Renal cortical epithelial cell (primary cell): ENCODE results near the gene TRPM3. TPM values are rescaled to one million over a fixed set of nuclear protein-coding genes. Genes with fewer than 3 reads are reported as not detected.
A peak's percentile ranks its signal among the peaks of the same experiment; 100 is the strongest.
"Not testable (repeated sequence)": the region's sequence is repeated elsewhere in the genome, so short reads cannot be mapped to it uniquely, and the experiment has no call there.

ENCODE experiments used
- DNase-seq: peaks from one replicate; pipeline ENCODE4 v3.0.0-alpha.2; 2011; ENCODE audit warnings: low read depth
- total RNA-seq: library from RNA; depleted of rRNA; stranded (reverse); fragments of >200 nt; gene quantifications from 2 replicates; pipeline ENCODE4 v1.2.3, GENCODE V29; 2014

The TRPM3 gene
- total RNA-seq, 1 donor from 2014 or later = 2.9 TPM

GRCh38 chr9:70760228-70760627 is 361.2 kb downstream of the TRPM3 start:
- no peak for DNase-seq

- DNase-seq = no peak
Measured at GRCh38 chr9:70753311-70753710, 368.1 kb downstream of the TRPM3 start.

DNA sequence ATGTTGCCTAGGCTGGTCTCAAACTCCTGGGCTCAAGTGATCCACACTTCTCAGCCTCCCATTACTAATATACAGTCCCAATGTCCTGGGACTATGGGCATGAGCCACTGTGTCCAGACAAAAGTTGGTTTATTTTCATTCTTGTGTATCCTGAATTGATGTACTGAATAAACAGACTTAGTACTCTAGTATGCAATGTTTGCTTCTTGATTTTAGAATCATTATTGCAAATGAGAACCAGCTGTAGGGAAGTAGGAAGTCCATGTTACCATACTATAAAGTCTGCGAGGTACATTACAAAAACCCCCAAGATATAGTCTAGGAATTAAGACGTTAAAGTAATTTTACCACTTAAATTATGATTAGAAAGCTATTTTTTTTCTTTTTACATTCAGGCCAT is 372.4 kb downstream of the TRPM3 start:
- DNase-seq = no peak

- DNase-seq = peak; percentile 33
Measured at GRCh38 chr9:70747261-70747718, 374.1 kb downstream of the TRPM3 start.

GRCh38 chr9:70746760-70747159 is 374.7 kb downstream of the TRPM3 start:
- peak; percentile 46 for DNase-seq

- DNase-seq = no peak
Measured at GRCh38 chr9:70746316-70746715, 375.1 kb downstream of the TRPM3 start.

GRCh38 chr9:70724794-70725193 is 396.6 kb downstream of the TRPM3 start:
- not testable (repeated sequence) for DNase-seq

DNA sequence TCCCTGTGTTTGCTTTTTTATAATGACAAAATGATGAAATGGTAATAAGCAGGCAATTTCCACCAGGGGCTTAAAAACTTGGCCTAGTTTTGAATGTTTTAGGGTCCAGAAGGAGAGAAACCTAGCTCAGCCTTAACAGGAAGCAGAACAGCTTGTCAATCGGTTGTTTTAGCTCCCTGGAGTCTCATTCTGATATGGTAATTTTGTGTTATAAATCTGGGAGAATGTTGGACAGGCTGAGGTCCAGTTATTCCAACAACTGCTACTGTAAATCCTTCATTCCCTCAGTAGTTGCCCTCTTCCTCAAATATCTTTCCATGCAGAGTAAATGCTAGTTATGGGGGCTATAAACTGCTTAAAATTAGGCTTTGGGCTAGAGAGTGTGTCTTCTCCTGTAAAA is 397.4 kb downstream of the TRPM3 start:
- not testable (repeated sequence) for DNase-seq

GRCh38 chr9:70706797-70707196 is 414.6 kb downstream of the TRPM3 start:
- not testable (repeated sequence) for DNase-seq

- DNase-seq = no peak
Measured at GRCh38 chr9:70701163-70701562, 420.3 kb downstream of the TRPM3 start.

DNA sequence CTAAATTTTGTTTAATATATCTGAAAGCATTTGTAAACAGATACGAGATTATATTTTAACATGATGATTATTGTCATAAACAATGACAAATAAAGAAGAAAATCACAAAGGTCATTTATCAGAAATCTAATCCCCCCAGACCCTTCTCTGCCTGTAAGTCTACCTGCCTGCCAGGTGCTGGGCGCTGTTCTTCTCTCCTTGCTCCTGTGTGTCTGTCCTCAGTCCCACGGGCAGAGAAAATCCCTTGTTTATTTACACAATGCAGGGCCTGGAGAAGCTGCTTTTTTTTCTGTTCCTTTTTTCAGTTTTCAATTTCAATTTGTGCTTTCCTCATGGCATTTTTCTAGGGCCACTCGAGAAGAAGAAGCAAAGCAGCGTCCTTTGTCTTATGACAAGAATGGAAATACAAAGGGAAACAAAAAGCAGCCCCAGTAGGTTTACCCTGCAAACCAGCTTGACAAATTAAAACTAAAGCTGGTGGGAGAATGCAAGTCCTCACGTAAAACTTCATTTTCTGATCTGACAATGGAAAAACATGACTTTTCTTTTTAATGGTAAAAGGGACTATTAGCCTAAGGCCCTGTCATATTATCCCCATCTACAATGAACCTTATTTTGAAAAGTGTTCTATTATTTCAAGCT is 424.6 kb downstream of the TRPM3 start:
- no peak for DNase-seq

DNA sequence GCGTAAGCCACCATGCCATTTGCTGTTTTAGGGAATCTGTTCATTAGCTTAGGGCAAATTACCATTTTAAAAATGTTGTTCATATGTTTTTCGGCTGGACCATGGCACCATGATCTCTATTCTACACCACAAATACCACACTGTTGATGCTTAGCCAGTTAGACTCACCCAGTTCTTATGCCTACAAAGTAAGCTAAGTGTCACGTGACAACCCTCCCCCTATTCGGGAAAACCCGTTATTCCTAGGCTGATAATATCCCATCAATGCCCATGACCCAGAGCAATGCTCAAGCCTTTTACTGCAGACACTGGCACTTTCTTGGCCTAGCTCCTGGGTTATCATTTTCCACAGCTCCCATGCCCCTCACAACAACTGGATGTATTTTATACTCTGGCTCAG is 426.7 kb downstream of the TRPM3 start:
- DNase-seq = no peak

- no peak for DNase-seq
Measured at GRCh38 chr9:70693186-70693585, 428.2 kb downstream of the TRPM3 start.

- no peak for DNase-seq
Measured at GRCh38 chr9:70692431-70692830, 429.0 kb downstream of the TRPM3 start.

- DNase-seq = no peak
Measured at GRCh38 chr9:70688704-70689103, 432.7 kb downstream of the TRPM3 start.

- DNase-seq = no peak
Measured at GRCh38 chr9:70683841-70684240, 437.6 kb downstream of the TRPM3 start.

DNA sequence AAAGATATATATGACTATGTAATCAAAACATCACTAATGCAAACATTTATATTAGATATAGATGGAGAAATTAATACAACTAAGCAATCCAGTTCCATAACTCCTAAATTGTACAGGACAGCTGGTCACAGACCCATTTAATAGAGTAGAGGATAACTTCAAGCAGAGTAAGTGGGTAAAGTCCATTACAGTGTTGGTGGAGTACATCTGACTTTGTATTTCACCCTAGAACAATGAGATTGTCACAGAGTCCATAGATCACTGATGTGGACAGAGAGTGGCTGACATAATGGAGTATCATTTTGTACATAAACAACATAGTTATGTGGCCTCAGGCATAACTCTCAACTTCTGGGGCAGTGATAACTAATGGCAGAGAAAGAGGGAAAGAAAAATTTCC is 439.1 kb downstream of the TRPM3 start:
- DNase-seq = no peak

- peak; percentile 21 for DNase-seq
Measured at GRCh38 chr9:70679845-70680244, 441.6 kb downstream of the TRPM3 start.

DNA sequence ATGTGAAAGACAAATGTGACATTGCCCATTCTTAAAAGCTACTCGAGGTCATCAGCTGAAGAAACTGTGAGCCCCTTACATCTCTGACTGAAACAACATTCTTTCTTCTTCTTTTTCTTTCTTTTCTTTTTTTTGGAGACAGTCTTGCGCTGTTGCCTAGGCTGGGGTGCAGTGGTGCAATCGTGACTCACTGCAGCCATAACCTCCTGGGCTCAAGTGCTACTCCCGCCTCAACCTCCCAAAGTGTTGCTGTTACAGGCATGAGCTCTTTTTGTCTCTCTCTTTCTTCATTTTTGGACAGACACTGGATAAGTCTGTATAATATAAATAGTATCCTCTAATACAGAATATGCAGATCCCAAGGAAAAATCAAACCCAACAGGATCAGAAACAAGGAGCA is 443.3 kb downstream of the TRPM3 start:
- no peak for DNase-seq

GRCh38 chr9:70677055-70677735 is 444.2 kb downstream of the TRPM3 start:
- DNase-seq = no peak

GRCh38 chr9:70675868-70676370 is 445.5 kb downstream of the TRPM3 start:
- no peak for DNase-seq

- DNase-seq = no peak
Measured at GRCh38 chr9:70673844-70674243, 447.6 kb downstream of the TRPM3 start.

DNA sequence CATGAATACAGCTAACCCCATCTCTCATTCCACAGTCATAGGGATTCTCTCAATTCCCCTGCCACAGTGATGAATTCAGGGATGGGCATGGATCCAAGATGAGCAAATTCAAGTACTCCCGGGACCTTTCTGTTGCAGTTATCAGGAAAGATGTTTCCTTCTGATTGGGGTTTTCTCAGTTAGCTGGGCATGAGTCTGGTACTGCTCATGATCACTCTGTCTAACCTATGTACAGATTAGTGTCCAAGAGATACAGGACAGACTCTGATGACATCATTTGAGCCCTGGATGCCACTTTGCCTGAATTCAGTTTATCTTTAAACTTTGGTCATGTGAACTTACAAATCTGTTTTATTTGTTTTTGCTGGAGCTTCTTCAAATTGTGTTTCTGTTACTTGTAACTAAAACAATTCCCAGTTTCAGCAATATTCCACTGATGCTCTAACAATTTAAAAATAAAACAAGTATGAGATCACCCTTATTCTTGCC is 449.2 kb downstream of the TRPM3 start:
- DNase-seq = no peak
